GM21619 (cell line): ENCODE results near the gene TOMM70.
"Not testable (repeated sequence)": the region's sequence is repeated elsewhere in the genome, so short reads cannot be mapped to it uniquely, and the experiment has no call there.

Experiments
- ATAC-seq: cut with Tn5 transposase; IDR thresholded peaks from one replicate; pipeline ENCODE4 v1.9.1; 2021; ENCODE audit not compliant: unreplicated experiment

Gene TOMM70

DNA sequence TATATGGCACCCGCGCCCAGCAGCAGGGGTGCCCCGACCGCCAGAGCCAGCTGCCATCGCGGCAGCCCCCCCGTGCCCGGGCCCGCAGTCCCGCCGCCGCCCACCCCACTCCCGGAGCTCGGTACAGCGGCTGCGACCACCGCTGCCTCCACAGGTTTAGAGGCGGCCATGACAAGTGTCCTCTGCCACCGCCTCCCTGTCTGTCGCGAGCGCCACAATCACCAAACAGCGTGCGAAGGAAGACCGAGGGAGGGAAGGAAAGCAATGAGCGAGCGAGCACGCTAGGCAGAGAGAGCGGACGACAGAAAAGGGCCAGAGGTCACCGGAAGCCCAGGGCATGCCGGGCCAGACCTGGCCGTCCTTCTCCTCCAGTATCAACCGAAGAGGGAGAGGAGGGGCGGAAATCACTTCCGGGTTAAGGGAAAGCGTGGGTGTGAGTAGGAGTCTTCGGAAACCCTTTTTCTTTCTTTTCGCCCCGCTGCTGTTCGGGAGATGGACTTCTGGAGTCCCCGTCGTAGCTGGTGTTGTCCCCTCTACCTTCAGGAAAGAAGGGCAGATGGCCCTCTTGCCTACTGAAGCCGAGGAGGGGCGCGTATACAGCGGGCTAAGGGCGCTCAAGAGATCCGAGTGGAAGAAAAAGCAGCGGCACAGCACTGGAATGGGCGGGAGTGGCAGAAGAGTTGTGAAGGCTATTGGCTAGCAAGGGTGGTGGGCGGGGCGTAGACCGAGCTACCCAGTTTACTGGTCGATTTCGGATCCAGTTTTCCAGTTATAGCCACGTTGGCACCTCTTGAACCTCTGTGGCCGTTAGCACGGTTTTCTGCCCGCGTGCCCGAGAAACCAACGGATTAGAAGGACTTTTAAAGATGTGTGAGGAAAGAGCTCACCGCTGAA is at the start of gene TOMM70, which contains the start of gene LNP1:
Gene TOMM70 (minus strand): TSS at position 310 of the 894 bp plus-strand sequence. CDS start 140 bp downstream, at position 170.
Gene LNP1 (plus strand): TSS at position 760 of the 894 bp plus-strand sequence. CDS start 28,191 bp downstream, outside the sequence.
- peak; percentile 85 for ATAC-seq

DNA sequence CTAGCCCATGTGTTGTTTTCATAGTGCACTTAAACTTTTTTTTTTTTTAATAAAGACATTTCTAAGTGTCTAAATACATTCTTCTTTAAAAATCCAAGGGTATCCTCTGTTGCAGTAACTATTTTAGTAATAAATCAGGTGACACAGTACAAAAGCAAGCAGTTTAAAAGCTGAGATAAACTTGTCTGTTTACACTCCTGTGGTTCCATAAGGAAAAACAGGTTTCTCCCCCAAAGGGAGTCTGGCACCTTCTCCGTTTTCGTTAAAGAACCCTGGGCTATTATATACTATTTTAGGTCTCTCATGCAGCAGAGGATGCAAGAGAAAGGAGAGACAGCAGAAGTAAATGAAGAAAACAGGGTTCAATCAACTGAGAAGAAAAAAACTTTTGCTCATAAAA is 48.3 kb upstream of the TOMM70 start:
- ATAC-seq = no peak

DNA sequence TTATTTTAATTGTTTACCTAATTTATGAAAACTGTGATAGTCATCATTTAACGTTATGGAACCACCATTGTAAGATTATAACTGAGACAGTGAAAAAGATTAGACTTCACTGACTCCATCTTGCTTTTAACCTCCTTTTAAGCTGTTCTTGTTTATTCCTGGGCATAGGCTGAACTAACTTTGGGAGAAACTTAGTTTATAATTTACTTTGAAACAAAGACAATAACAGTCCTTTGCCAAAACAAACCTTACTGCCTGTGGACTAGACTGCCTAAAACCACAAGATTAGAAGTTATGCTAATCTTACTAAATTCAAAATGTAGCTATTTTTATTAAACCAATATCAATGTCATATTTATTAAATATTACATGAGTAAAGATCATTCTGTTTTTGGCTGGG is 47.2 kb upstream of the TOMM70 start:
- no peak for ATAC-seq

DNA sequence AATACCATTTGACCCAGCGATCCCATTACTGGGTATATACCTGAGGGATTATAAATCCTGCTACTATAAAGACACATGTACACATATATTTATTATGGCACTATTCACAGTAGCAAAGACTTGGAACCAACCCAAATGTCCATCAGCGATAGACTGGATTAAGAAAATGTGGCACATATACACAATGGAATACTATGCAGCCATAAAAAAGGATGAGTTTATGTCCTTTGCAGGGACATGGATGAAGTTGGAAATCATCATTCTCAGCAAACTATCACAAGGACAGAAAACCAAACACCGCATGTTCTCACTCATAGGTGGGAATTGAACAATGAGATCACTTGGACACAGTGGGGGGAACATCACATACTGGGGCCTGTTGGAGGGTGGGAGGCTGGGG is 46.2 kb upstream of the TOMM70 start:
- not testable (repeated sequence) for ATAC-seq

DNA sequence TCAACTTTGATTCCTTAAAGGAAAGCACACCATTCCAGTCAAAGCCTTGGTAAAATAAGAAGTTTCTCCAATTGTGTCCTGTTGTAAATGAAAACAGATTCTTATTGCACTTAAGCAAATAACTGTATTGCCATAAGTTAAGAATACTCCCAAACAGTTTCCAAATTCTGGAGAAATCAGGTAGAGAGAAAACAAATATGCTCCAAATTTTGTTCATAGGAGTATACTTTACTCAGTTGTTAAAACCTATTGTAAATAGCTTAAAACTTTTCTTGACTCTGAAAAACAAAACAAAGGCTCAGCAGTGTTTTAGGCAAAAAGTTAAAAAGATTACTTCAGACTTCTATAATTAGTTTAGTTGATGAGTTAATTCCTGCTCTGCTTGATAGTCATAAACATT is 42.8 kb upstream of the TOMM70 start:
- no peak for ATAC-seq

DNA sequence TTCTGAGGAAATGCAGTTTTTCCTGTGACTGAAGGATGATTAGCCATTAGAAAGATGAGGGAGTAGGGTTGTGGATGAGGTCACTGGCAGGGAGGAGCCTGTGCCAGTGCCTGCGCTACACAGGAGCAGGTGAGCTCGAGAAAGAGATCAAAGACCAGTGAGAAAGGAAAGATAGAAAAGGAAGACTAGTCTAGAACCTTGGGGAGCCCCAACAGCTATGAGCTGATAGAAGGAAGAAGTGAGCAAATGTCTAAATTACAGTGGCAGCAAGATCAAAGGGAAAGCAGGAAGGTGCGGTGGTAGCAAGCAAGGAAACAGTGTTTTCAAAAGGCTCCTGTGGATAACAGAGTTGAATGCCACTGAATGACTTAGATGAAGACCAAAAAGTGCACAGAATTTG is 40.0 kb upstream of the TOMM70 start:
- ATAC-seq = no peak

DNA sequence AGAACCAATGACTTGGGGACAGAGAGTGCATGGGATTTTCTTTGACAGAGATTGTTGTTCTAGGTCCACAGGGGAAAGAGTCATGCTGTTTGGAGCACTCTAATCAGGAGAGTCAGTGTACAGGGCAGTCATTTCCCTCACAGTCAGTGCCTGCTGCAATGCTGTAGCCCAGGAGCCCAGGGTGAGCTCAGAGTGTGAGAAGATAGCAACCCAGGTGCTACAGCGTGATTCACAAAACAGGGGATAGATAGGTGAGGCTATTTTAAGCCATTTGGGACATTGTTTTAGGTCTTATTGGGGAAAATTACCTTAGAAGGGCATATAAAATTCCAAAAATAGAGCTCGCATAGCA is 37.7 kb upstream of the TOMM70 start:
- ATAC-seq = no peak

DNA sequence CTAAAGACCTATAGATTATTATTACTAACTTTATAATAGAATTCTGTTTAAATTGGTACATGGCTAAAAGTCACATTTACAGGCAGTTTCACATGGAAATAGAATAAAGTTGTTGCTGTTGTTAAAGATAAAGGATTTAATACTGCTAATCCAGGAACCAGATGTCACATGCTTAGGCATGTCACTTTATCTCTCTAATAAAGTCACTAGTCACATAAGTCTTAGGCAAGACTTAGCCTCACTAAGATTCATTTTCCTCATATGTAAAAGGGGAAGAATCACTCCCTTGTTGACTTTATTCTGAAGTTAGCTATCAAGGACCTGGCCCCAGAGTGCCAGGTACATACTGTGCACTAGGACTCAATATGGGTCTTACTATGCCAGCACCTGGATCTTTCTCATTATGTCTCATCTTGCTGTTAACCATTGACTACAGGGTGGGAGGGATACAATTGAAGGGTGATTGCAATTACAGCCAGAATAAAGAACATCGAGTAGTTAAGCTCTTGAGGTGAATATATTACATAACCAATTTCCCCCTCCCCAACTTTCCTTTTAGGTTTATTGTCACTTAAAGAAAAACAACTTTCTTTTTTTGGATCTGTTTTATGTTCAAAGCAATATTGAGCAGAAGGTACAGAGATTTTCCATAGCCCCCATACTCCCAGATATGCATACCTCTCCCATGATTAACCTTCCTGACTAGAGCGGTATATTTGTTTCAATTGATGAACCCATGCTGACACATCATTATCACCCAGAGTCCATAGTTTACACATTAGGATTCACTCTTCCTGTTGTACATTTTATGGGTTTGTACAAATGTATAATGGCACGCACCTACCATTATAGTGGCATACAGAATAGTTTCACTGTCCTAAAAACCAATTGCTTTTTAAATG is 37.1 kb upstream of the TOMM70 start:
- ATAC-seq = no peak

DNA sequence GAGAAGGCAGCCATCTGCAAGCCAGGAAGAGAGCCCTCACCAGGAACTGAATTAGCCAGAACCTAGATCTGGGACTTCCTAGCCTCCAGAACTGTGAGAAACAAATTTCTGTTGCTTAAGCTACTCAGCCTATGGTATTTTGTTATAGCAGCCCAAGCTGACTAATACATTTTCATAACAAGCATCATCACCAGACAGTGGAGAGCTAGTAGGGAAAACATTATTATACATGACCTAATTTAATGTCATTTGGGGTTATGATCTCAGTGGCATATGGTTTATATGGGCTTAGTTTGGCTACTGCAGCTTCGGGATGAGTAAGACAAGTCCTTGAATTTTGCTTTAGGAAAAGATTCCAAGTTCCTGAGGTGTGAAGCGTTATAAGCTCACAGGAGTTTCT is 36.1 kb upstream of the TOMM70 start:
- no peak for ATAC-seq

DNA sequence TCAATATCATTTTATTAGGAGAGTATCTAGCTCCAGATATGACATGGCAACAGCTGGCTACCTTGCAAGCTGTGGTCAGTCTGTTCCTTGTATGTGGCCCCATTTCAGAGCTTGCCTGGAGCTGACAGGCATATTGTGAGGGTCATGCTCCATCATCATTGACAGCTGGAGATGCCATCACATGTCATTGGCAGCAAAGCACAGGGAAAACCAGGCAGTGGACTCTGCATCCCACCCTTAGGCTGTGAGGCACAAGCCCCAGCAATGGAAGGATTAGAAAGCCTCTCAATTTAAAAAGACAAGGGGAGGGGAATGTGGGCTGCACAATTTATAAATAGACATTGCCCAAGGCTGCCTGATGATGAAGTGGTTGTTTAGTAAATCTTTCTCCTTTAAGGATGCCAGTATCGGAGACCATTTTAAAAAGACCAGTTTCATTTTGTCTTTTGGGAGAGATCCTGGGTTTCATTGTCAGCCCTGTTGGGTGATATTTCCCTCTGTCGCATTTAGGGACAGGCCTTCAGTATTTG is 28.4 kb upstream of the TOMM70 start:
- ATAC-seq = no peak

DNA sequence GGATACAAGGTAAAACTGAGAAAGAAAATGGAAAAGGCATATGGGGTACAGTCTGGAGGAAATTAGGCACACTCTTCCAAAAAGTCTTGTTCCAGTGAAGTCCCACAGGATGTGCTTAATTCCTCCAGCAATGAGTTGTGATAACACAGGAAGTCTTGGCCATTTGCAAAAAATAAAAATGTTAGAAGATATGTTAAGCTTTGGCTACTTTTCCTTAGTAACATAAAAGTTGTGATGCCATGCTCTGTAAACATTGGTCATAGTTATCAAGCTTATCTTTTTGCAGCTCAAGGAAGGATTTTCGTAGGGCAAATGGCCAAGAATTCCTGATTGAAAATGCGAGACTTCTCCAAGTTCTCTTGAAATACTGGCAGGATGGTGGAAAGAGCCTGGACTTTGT is 26.8 kb upstream of the TOMM70 start:
- ATAC-seq = no peak

DNA sequence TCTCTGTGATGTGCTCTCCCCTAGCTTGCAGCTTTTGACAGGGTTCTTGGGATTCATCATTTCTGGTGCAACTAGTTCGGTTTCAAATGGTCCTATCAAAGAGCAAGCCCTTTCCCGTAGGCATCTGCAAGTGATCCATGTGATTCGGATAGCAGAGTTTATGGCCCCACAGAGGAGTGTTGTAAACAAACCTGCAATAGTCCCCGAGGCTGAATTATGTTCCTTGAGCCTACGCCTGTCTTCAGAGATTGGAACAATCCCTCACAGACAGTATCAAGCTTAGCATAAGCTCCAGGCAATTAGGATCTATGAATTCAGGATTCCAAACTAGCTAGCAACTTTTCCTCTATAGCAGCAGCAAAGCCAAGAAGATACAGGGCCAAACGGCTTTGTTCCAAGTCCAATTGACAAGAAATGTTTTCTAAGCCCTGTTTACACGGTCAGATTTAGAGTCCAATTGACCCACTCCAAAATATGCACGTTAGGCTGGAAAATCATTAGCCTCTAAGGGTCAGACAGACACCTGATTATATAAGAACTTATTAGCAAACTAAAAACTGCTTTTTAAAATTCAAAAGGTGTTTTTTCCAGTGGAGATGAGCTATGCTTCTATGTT is 25.3 kb upstream of the TOMM70 start:
- ATAC-seq = no peak

DNA sequence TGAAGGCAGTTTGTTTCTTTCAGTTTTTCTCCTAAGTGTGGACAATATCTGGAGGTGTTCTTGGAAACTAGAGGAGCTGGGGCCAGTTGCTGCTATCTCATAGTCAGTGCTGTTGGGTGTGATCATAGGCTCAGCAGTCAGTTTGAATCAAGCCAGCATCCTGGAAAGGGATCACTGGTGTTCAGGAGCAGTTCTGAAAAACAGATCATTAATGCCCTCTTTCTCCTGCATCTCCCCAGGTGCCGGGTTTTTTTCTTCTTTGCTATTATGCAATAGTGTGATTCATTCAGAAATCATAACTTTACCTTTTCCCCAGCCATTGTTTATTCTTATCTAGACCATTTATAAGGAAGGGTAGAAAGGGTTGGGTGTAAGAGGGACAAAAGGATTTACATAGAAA is 24.4 kb upstream of the TOMM70 start:
- ATAC-seq = no peak

DNA sequence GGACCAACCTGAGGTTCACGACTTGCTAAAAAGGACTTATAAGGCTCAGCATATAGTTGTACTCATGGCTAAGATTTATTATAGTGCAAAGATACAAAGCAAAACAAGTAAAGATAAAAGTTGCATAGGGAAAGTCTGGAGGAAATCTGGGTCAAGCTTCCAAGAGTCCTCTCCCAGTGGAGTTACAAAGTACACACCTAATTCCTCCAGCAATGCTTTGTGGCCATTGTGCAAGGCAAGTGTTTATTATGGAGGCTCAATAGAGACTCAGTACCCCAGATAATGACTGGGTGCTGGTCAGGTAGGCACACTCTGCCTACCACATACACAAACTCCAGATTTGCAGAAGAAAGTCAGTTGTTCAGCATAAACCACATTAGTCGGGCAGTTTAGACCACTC is 23.4 kb upstream of the TOMM70 start:
- no peak for ATAC-seq

DNA sequence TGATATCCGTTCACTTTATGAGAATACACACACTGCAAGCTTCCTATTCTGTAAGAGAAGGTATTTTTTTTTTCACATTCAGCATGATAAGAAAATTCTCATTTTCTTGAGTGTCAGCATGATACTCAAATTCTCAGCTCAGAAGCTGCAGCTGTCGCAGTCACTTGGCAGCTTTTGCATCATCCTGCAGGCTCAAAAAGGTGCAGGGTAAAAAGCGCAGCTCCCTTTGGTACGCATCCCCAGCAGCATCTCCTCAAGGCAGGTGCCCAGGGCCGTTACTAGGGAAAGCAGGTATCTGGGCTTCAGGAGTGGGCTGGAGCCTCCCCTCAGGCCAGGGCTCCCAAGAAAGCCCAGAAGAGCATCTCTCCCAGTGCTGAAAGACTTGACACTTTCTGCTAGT is 22.7 kb upstream of the TOMM70 start:
- ATAC-seq = no peak

DNA sequence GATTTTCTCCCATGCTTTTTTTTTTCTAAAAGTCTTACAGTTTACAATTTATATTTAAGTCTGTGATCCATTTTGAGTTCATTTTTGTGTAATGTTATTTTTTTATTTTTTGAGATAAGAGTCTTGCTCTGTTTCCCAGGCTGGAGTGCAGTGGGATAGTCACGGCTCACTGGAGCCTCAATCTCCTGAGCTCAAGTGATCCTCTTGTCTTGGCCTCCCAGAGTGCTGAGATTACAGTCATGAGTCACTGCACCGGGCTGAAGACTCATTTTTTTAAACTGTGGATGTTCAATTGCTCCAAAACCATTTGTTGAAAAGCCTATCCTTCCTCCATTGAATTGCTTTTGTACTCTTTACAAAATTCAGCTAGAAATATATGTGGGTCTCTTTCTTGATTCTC is 20.0 kb upstream of the TOMM70 start:
- ATAC-seq = no peak

DNA sequence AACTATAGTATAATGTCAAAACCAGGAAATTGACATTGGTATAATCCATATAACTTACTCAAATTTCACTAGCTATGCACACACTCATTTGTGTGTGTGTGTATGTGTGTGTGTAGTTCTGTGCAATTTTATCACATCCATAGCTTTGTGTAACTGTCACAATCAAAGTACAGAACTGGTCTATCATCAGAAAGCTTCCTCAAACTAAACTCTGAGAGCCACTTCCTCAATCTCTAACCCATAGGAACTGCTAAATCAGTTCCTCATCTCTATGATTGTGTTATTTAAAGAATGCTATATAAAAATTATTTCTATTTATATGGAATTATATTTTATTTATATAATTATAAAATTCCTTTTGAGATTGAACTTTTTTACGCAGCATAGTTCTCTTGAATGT is 18.5 kb upstream of the TOMM70 start:
- no peak for ATAC-seq

DNA sequence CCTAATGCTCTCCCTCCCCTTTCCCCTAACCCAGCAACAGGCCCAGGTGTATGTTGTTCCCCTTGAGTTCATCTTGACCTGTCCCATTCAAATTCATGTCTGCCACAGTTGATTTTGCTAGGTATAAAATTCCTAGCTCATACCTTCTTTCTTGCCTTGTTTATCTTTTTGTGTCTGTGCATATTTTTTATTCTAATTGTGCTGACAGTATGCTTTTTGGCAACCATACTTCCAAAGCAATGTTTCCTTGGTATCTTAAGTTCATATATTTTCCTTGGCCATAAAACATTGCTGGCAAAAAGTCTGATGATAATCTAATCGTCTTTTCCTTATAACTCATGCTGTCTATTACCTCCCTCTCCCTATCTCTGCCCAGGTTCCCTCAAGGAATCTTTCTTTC is 16.0 kb upstream of the TOMM70 start:
- no peak for ATAC-seq

DNA sequence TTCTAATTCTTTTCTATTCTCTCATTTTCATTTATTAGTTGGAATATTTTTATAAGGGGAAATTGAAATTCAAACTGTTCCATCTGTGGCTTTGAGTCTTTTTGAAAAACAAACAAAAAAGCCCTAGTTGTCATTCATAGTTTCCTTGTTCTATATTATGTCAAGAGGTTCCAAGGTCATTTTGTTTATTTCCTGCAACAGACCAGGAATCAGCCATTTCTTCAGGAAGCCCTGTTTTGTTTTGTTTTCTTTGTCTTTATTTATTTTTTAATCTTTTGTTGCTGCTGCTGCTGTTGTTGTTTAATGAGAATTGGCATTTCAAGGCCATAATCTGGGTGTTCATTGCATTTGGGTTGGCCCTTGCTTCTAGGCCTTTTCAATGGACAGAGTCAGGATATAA is 15.3 kb upstream of the TOMM70 start:
- no peak for ATAC-seq

DNA sequence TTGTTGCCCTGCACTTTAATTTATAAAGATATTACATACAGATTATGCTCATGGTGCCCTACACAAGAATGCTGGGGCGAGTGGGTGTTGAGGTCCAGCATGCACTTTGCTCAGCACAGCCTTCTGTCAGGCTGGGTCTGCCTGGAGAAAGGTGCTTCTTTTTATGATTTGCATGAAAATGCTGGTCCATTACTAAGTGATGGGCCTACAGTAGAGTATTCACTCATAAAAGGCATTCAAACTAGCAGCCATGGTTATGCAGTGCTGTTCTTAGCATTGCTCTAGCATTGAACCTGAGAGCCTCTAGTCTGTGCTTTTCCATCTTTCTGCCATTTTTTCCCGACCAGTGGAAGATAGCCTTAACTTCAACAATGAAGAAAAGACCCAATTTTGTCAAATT is 12.7 kb upstream of the TOMM70 start:
- ATAC-seq = no peak

DNA sequence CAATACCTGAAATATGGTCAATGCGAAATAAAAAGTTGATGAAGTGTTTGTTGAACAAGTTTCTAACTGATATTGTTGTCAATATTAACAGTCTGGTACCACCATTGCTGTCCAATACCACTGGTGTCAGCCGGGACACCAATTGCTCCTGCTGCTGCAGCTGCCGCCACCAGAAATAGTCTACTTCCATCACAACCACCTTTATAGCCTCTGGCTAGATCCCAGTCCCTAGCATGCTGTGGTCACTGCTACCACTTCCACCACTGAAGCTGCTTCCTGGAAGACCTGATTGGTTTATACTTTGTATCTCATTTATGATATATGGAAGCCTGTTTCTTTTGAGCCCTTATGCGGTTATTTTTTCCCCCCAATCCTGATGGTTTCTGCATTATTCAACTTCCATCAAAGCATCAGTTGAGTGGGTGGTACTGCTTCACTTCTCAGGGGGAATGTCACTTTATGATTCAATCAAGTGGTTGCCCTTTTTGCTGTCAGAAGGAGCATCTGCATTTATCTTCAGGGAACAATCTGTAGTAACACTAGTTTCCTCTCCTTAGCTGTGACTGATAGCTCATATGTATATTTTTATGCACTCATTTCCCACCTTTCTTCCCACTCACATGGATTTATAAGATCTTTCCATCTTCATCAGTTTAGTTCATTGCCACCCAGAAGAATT is 12.2 kb upstream of the TOMM70 start:
- ATAC-seq = no peak
